A549 (cell line): ENCODE measurements around the gene ADGRL2. TPM values are rescaled to one million over a fixed set of nuclear protein-coding genes. Genes with fewer than 3 reads are reported as not detected.

Source experiments
- ATAC-seq, 2 experiments: fragments of 200-7000 bp in 1 of 2; fragments of >200 bp in 1 of 2; cut with Nextera tagmentation in 1 of 2; cut with Tn5 transposase in 1 of 2; 3 replicates each; pipeline versions ENCODE4 v1.8.0 to v1.9.1; 2018 to 2020; ENCODE audit warnings: mild to moderate bottlenecking in 1 of 2, moderate library complexity in 1 of 2
- CTCF ChIA-PET: fragments of 300-600 bp; sonication (Branson Sonifier 250); formaldehyde crosslinking; extraction: SDS; loops from one replicate; lab custom pipeline; 2021; ENCODE audit warnings: antibody characterized with exemption, inconsistent platforms; lab: Yijun Ruan, JAX
- POLR2A ChIA-PET: fragments of 350-600 bp; formaldehyde crosslinking; extraction: SDS; loops from one replicate; lab custom pipeline; 2021; ENCODE audit warnings: antibody characterized with exemption, inconsistent platforms; lab: Yijun Ruan, JAX
- DNase-seq, 2 experiments: peaks; one replicate each; pipeline versions ENCODE4 v3.0.0 to v3.0.0-alpha.2; 2011 to 2016; ENCODE audit warnings: low read depth in 1 of 2, low spot score in 1 of 2
- FAIRE-seq: peaks from 2 replicates; lab custom pipeline; 2011; peaks lifted over from hg19 to GRCh38; lab: Jason Lieb, UNC
- H3K27ac ChIP-seq, 2 experiments: fragments of >200 bp; sonication (Bioruptor Twin); formaldehyde crosslinking; 3 replicates each; pipeline ENCODE4 v1.5.1; 2016 to 2017
- H3K4me1 ChIP-seq: fragments of >200 bp; sonication (Bioruptor Twin); formaldehyde crosslinking; 3 replicates; pipeline ENCODE4 v1.6.1; 2016
- H3K4me2 ChIP-seq: fragments of >200 bp; sonication (Bioruptor Twin); formaldehyde crosslinking; 3 replicates; pipeline ENCODE4 v1.6.1; 2016
- H3K4me3 ChIP-seq: fragments of >200 bp; sonication (Bioruptor Twin); formaldehyde crosslinking; 3 replicates; pipeline ENCODE4 v1.5.1; 2016
- H3K9me3 ChIP-seq: fragments of >200 bp; sonication (Bioruptor Twin); formaldehyde crosslinking; 3 replicates; pipeline ENCODE4 v1.6.1; 2016
- BCL3 ChIP-seq: fragments of >200 bp; sonication (Bioruptor Twin); formaldehyde crosslinking; IDR thresholded peaks from 3 replicates; pipeline ENCODE4 v1.6.1; 2016
- CBX8 ChIP-seq: fragments of 200-600 bp; sonication (generic); IDR thresholded peaks from 2 replicates; pipeline ENCODE4 v1.6.1; 2016
- CHD4 ChIP-seq: fragments of 200-600 bp; sonication (generic); IDR thresholded peaks from 2 replicates; pipeline ENCODE4 v1.6.1; 2016; ENCODE audit warnings: antibody characterized with exemption, mild to moderate bottlenecking, borderline replicate concordance
- EHF ChIP-seq: fragments of 250-450 bp; sonication (Bioruptor Pico); IDR thresholded peaks from 2 replicates; pipeline ENCODE4 v1.5.0; 2020; ENCODE audit warnings: mild to moderate bottlenecking
- ELK1 ChIP-seq: fragments of 150-350 bp; IDR thresholded peaks from 2 replicates; pipeline ENCODE4 v1.6.1; 2014; ENCODE audit warnings: low read depth, mild to moderate bottlenecking, low read length
- ESRRA ChIP-seq: fragments of 150-350 bp; IDR thresholded peaks from 2 replicates; pipeline ENCODE4 v1.6.1; 2014; ENCODE audit warnings: mild to moderate bottlenecking, low read length, borderline replicate concordance
- FOSB ChIP-seq: fragments of 250-450 bp; sonication (Bioruptor Pico); IDR thresholded peaks from 2 replicates; pipeline ENCODE4 v1.5.0; 2020; ENCODE audit warnings: mild to moderate bottlenecking, moderate library complexity
- FOXS1 ChIP-seq: fragments of 250-450 bp; sonication (Bioruptor Pico); IDR thresholded peaks from 2 replicates; pipeline ENCODE4 v1.5.0; 2020; ENCODE audit warnings: mild to moderate bottlenecking, moderate library complexity
- HDAC2 ChIP-seq: fragments of 200-600 bp; sonication (generic); IDR thresholded peaks from 2 replicates; pipeline ENCODE4 v1.6.1; 2016
- HES2 ChIP-seq: fragments of >200 bp; sonication (Bioruptor Twin); formaldehyde crosslinking; IDR thresholded peaks from 2 replicates; pipeline ENCODE4 v1.6.1; 2016
- HEYL ChIP-seq: fragments of 250-450 bp; sonication (Bioruptor Pico); IDR thresholded peaks from 2 replicates; pipeline ENCODE4 v1.8.0; 2021; ENCODE audit warnings: mild to moderate bottlenecking, moderate library complexity
- HOXB13 ChIP-seq: fragments of 250-450 bp; sonication (Bioruptor Pico); IDR thresholded peaks from 2 replicates; pipeline ENCODE4 v1.5.0; 2020; ENCODE audit warnings: low read depth, mild to moderate bottlenecking, moderate library complexity
- JUN ChIP-seq, 2 experiments: fragments of >200 bp; sonication (Bioruptor Twin); formaldehyde crosslinking; IDR thresholded peaks; 2 replicates in 1 of 2; 3 replicates in 1 of 2; pipeline ENCODE4 v1.6.1; 2016 to 2017
- MAX ChIP-seq: IDR thresholded peaks from 2 replicates; pipeline ENCODE4 v1.6.1; 2012
- MAZ ChIP-seq: fragments of 150-350 bp; IDR thresholded peaks from 2 replicates; pipeline ENCODE4 v1.6.1; 2014; ENCODE audit warnings: antibody characterized with exemption, low read depth, low read length, borderline replicate concordance
- MYC ChIP-seq: IDR thresholded peaks from 2 replicates; pipeline ENCODE4 v1.6.1; 2012; ENCODE audit warnings: mild to moderate bottlenecking, inconsistent platforms, low read length, improper control_type of control experiment, borderline replicate concordance
- NFE2L2 ChIP-seq: fragments of 150-350 bp; conservative IDR thresholded peaks from 2 replicates; pipeline ENCODE4 v1.6.1; 2014; ENCODE audit warnings: low read length
- NPAS2 ChIP-seq: fragments of 250-450 bp; sonication (Bioruptor Pico); IDR thresholded peaks from 2 replicates; pipeline ENCODE4 v1.8.0; 2022; ENCODE audit warnings: mild to moderate bottlenecking, moderate library complexity, borderline replicate concordance
- NR3C1 ChIP-seq: fragments of >200 bp; sonication (Bioruptor Twin); formaldehyde crosslinking; IDR thresholded peaks from 3 replicates; pipeline ENCODE4 v1.6.1; 2017
- PBX3 ChIP-seq: IDR thresholded peaks from 2 replicates; pipeline ENCODE4 v1.6.1; 2012
- PHF8 ChIP-seq: fragments of 200-600 bp; sonication (generic); IDR thresholded peaks from 2 replicates; pipeline ENCODE4 v1.6.1; 2016; ENCODE audit warnings: low read depth, mild to moderate bottlenecking, antibody characterized with exemption, moderate library complexity, borderline replicate concordance
- POLR2AphosphoS2 ChIP-seq: conservative IDR thresholded peaks from 2 replicates; pipeline ENCODE4 v1.6.1; 2012; ENCODE audit warnings: low read length, improper control_type of control experiment, inconsistent platforms
- RAD21 ChIP-seq, 2 experiments: fragments of >200 bp in 1 of 2; sonication (Bioruptor Twin) in 1 of 2; formaldehyde crosslinking in 1 of 2; IDR thresholded peaks in 1 of 2; conservative IDR thresholded peaks in 1 of 2; 2 replicates in 1 of 2; 3 replicates in 1 of 2; pipeline ENCODE4 v1.6.1; 2012 to 2018; ENCODE audit warnings: inconsistent platforms in 1 of 2
- RARB ChIP-seq: fragments of 250-450 bp; sonication (Bioruptor Pico); IDR thresholded peaks from 2 replicates; pipeline ENCODE4 v1.8.0; 2021; ENCODE audit warnings: mild to moderate bottlenecking, moderate library complexity
- RFX5 ChIP-seq: fragments of 450-650 bp; IDR thresholded peaks from 2 replicates; pipeline ENCODE4 v1.7.1; 2014; ENCODE audit warnings: antibody characterized with exemption, mild to moderate bottlenecking, moderate library complexity
- RNF2 ChIP-seq: fragments of 200-600 bp; sonication (generic); IDR thresholded peaks from 2 replicates; pipeline ENCODE4 v1.6.1; 2016; ENCODE audit warnings: low read depth, mild to moderate bottlenecking, antibody characterized with exemption, moderate library complexity, borderline replicate concordance
- SMC3 ChIP-seq: fragments of >200 bp; sonication (Bioruptor Twin); formaldehyde crosslinking; IDR thresholded peaks from 3 replicates; pipeline ENCODE4 v1.6.1; 2018; ENCODE audit warnings: inconsistent platforms
- SREBF2 ChIP-seq: fragments of 450-650 bp; IDR thresholded peaks from 2 replicates; pipeline ENCODE4 v1.6.1; 2014; ENCODE audit warnings: mild to moderate bottlenecking, moderate library complexity
- ZC3H11A ChIP-seq: fragments of 450-650 bp; IDR thresholded peaks from 2 replicates; pipeline ENCODE4 v1.6.1; 2014; ENCODE audit warnings: antibody characterized with exemption, mild to moderate bottlenecking
- ZNF302 ChIP-seq: fragments of 250-450 bp; sonication (Bioruptor Pico); IDR thresholded peaks from 2 replicates; pipeline ENCODE4 v1.9.0; 2021; ENCODE audit warnings: inconsistent platforms, mild to moderate bottlenecking, moderate library complexity
- whole genome bisulfite sequencing: methylation state at CpG from one replicate; pipeline ENCODE4 v1.1.6; 2017; ENCODE audit errors: missing lambda C conversion rate; 5-methylcytosine and 5-hydroxymethylcytosine counted together
- polyA plus RNA-seq, 4 experiments: library from polyadenylated mRNA; depleted of rRNA in 3 of 4; stranded (reverse); fragments of >200 nt; fragmentation: RNase III in 1 of 4; extraction: RNeasy Plus Mini Kit Qiagen cat#74134 plus additional on column Dnase treatment in 1 of 4; gene quantifications; 2 replicates in 3 of 4; 3 replicates in 1 of 4; pipeline ENCODE4 v1.2.3, GENCODE V29; 2011 to 2017

The ADGRL2 gene
- polyA plus RNA-seq, 2 of the 4 experiments (the other 2 are of a cell fraction): 12.8 to 24.1 TPM

GRCh38 chr1:81982523-81982922 is 181.8 kb downstream of the ADGRL2 start:
- no peak for FAIRE-seq
- CTCF ChIA-PET: no interaction called here

GRCh38 chr1:81989524-81989923 is 188.8 kb downstream of the ADGRL2 start:
- POLR2A ChIA-PET: no interaction called here
- no peak overlapping the region for H3K4me2 ChIP-seq
- H3K4me1 ChIP-seq: no peaks in the 10 kb centered on the region
- ATAC-seq (no peak), FAIRE-seq (no peak), DNase-seq (no peak)
- H3K9me3 ChIP-seq: no peaks in the 10 kb centered on the region
- no peak overlapping the region for H3K4me3 ChIP-seq
- 65% methylated on average over 1 of the region's 1 CpG for WGBS
- H3K27ac ChIP-seq: no peak overlapping the region
- CTCF ChIA-PET: no interaction called here
- TF ChIP-seq PBX3 (no peak), ZNF302 (CRISPR knock-in tag) (no peak), HOXB13 (CRISPR knock-in tag) (no peak)

More at GRCh38 chr1:81982523-81982922, 181.8 kb downstream of the ADGRL2 start:
- Histone ChIP-seq H3K4me2 (no peak overlapping the region), H3K27ac (no peak overlapping the region)
- POLR2A ChIA-PET: no interaction called here
- TF ChIP-seq MAX (no peak), MYC (no peak), PHF8 (no peak)
- TF ChIP-seq, all 56 proteins: peak for 0
- no peak for ATAC-seq
- DNase-seq: no peak
- Histone ChIP-seq H3K9me3 (no peaks in the 10 kb centered on the region), H3K4me3 (no peak overlapping the region), H3K4me1 (no peaks in the 10 kb centered on the region)
- WGBS: 47% methylated on average over 2 of the region's 2 CpGs

GRCh38 chr1:81990241-81990640 is 189.5 kb downstream of the ADGRL2 start:
- POLR2A ChIA-PET: no interaction called here
- H3K27ac ChIP-seq: no peak overlapping the region
- WGBS: 90% methylated on average over 7 of the region's 7 CpGs
- no peak for DNase-seq
- H3K4me2 ChIP-seq: no peak overlapping the region
- H3K4me3 ChIP-seq: no peak overlapping the region
- no peak for FAIRE-seq
- TF ChIP-seq BCL3 (no peak), POLR2AphosphoS2 (no peak), ESRRA (no peak), RAD21 (conservative IDR thresholded peaks at IDR 0.05 in 1 of 2, IDR thresholded peaks at IDR 0.05 in 1 of 2) (no peak), FOXS1 (CRISPR knock-in tag) (no peak), FOSB (CRISPR knock-in tag) (no peak), SREBF2 (no peak), NR3C1 (no peak), HDAC2 (no peak), HEYL (no peak), CHD4 (no peak)
- CTCF ChIA-PET: no interaction called here
- no peaks in the 10 kb centered on the region for H3K4me1 ChIP-seq
- ATAC-seq: no peak
- H3K9me3 ChIP-seq: no peaks in the 10 kb centered on the region

- ChIA-PET CTCF (no interaction called here), POLR2A (no interaction called here)
- no peak for ATAC-seq
- TF ChIP-seq RARB (no peak), HOXB13 (CRISPR knock-in tag) (no peak), RFX5 (no peak), HDAC2 (no peak), HES2 (no peak), MAZ (no peak), SMC3 (no peak), NR3C1 (no peak), JUN (IDR thresholded peaks at IDR 0.05) (no peak), POLR2AphosphoS2 (no peak), NFE2L2 (no peak), EHF (CRISPR knock-in tag) (no peak), CBX8 (no peak), RAD21 (conservative IDR thresholded peaks at IDR 0.05 in 1 of 2, IDR thresholded peaks at IDR 0.05 in 1 of 2) (no peak), ZC3H11A (no peak), NPAS2 (CRISPR knock-in tag) (no peak), ELK1 (no peak), RNF2 (no peak)
Observed at GRCh38 chr1:81998165-81998564, 197.4 kb downstream of the ADGRL2 start.

More at GRCh38 chr1:81998165-81998564, 197.4 kb downstream of the ADGRL2 start:
- H3K4me1 ChIP-seq: no peaks in the 10 kb centered on the region
- DNase-seq: no peak
- no peak overlapping the region for H3K27ac ChIP-seq
- no peak overlapping the region for H3K4me2 ChIP-seq
- no peak overlapping the region for H3K4me3 ChIP-seq
- H3K9me3 ChIP-seq: no peaks in the 10 kb centered on the region
- 25% methylated on average over 4 of the region's 4 CpGs for WGBS
- no peak for FAIRE-seq
